DND-41 (cell line): ENCODE data around the gene PI4K2A.
A peak's percentile ranks its signal among the peaks of the same experiment; 100 is the strongest.

Source experiments
- ATAC-seq: fragments of 200-7000 bp; cut with Tn5 transposase; 3 replicates; pipeline ENCODE4 v1.9.1; 2021; ENCODE audit warnings: low read depth; ENCODE audit not compliant: insufficient read depth
- DNase-seq: peaks from one replicate; pipeline ENCODE4 v3.0.0-alpha.2; 2020
- H2AFZ ChIP-seq: 2 replicates; pipeline ENCODE4 v1.6.0; 2012; ENCODE audit warnings: low read depth, low read length
- H3K27ac ChIP-seq: 2 replicates; pipeline ENCODE4 v1.5.1; 2012; ENCODE audit warnings: low read length, inconsistent platforms
- H3K27me3 ChIP-seq: fragments of 200-600 bp; sonication (generic); 2 replicates; pipeline ENCODE4 v1.6.0; 2012; ENCODE audit warnings: low read length, mild to moderate bottlenecking, inconsistent platforms; ENCODE audit not compliant: insufficient read depth, poor library complexity
- H3K36me3 ChIP-seq: 2 replicates; pipeline ENCODE4 v1.5.1; 2012; ENCODE audit warnings: low read length, inconsistent platforms; ENCODE audit not compliant: insufficient read depth
- H3K4me1 ChIP-seq: 2 replicates; pipeline ENCODE4 v1.5.1; 2012; ENCODE audit warnings: mild to moderate bottlenecking, low read length; ENCODE audit not compliant: insufficient read depth
- H3K4me2 ChIP-seq: 2 replicates; pipeline ENCODE4 v1.6.0; 2012; ENCODE audit warnings: mild to moderate bottlenecking, moderate library complexity, low read length, inconsistent platforms; ENCODE audit not compliant: insufficient read depth
- H3K4me3 ChIP-seq, 2 experiments: fragments of 200-600 bp in 1 of 2; shearing (Covaris generic) in 1 of 2; 2 replicates each; pipeline ENCODE4 v1.5.1; 2012 to 2016; ENCODE audit warnings: inconsistent platforms in 2 of 2, low read length in 2 of 2, mild to moderate bottlenecking in 2 of 2, low read depth in 1 of 2, moderate library complexity in 1 of 2
- H3K79me2 ChIP-seq: 2 replicates; pipeline ENCODE4 v1.6.0; 2012; ENCODE audit warnings: low read length, inconsistent platforms; ENCODE audit not compliant: insufficient read depth
- H3K9ac ChIP-seq: 2 replicates; pipeline ENCODE4 v1.6.0; 2012; ENCODE audit warnings: low read depth, mild to moderate bottlenecking, inconsistent platforms, low read length, moderate library complexity
- H3K9me3 ChIP-seq: 2 replicates; pipeline ENCODE4 v1.5.1; 2012; ENCODE audit warnings: low read length, moderate library complexity, mild to moderate bottlenecking, inconsistent platforms; ENCODE audit not compliant: insufficient read depth, severe bottlenecking
- H4K20me1 ChIP-seq: 2 replicates; pipeline ENCODE4 v1.6.0; 2012; ENCODE audit warnings: low read length; ENCODE audit not compliant: insufficient read depth
- EZH2 ChIP-seq: IDR thresholded peaks from 3 replicates; pipeline ENCODE4 v1.6.1; 2012; ENCODE audit warnings: borderline replicate concordance, low read depth, mild to moderate bottlenecking, moderate library complexity, low read length, inconsistent platforms; ENCODE audit not compliant: severe bottlenecking
- TF ChIP-seq, protein P1 (sequence below): IDR thresholded peaks from 2 replicates; pipeline ENCODE4 v1.5.1; 2012; ENCODE audit warnings: borderline replicate concordance, low read length, moderate library complexity, mild to moderate bottlenecking; ENCODE audit not compliant: poor library complexity, severe bottlenecking; ENCODE audit errors: extremely low read depth

The PI4K2A gene

GRCh38 chr10:97656777-97657176 is 16.3 kb downstream of the PI4K2A start:
- H3K27ac ChIP-seq = no peak overlapping the region
- no peak for DNase-seq
- H3K36me3 ChIP-seq = peaks cover 76% of the 10 kb centered on the region
- peak; percentile 39; the same call in 1 of the 3 replicates for ATAC-seq
- H4K20me1 ChIP-seq = no peaks in the 10 kb centered on the region; the same call in 1 of the 2 replicates
- no peak overlapping the region for H3K4me2 ChIP-seq
- no peak overlapping the region for H3K9ac ChIP-seq
- H3K4me3 ChIP-seq = no peak overlapping the region
- H3K27me3 ChIP-seq = no peaks in the 10 kb centered on the region
- no peaks in the 10 kb centered on the region for H3K9me3 ChIP-seq
- no peaks in the 10 kb centered on the region for H3K4me1 ChIP-seq
- TF ChIP-seq, protein P1, sequence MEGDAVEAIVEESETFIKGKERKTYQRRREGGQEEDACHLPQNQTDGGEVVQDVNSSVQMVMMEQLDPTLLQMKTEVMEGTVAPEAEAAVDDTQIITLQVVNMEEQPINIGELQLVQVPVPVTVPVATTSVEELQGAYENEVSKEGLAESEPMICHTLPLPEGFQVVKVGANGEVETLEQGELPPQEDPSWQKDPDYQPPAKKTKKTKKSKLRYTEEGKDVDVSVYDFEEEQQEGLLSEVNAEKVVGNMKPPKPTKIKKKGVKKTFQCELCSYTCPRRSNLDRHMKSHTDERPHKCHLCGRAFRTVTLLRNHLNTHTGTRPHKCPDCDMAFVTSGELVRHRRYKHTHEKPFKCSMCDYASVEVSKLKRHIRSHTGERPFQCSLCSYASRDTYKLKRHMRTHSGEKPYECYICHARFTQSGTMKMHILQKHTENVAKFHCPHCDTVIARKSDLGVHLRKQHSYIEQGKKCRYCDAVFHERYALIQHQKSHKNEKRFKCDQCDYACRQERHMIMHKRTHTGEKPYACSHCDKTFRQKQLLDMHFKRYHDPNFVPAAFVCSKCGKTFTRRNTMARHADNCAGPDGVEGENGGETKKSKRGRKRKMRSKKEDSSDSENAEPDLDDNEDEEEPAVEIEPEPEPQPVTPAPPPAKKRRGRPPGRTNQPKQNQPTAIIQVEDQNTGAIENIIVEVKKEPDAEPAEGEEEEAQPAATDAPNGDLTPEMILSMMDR = no peak
- no peak for TF ChIP-seq EZH2
- H3K79me2 ChIP-seq = no peaks in the 10 kb centered on the region
- H2AFZ ChIP-seq = no peak overlapping the region

DNA sequence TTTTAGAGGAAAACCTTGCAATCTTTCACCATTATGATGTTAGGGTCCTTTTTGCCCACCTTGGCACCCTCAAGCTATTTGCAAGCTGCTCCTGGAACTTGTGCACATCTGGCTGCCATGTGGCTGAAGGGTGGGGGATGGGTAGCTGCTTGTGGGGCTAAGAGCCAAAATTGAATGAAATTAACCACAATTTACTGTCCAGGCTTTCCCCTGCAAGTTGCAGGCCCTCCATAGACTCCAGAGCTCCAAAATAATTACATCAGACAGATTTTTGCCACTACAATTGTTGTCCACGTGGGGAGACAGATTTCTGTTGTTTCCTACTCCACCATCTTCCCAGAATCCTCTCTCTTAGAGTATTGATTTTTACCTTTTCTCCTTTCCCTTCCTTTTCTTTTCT is 19.1 kb downstream of the PI4K2A start:
- H3K9me3 ChIP-seq = no peaks in the 10 kb centered on the region
- no peak for DNase-seq
- ATAC-seq = no peak
- no peaks in the 10 kb centered on the region for H3K79me2 ChIP-seq
- no peak overlapping the region for H3K4me3 ChIP-seq
- H4K20me1 ChIP-seq = no peaks in the 10 kb centered on the region; the same call in 1 of the 2 replicates
- H2AFZ ChIP-seq = no peak overlapping the region
- TF ChIP-seq EZH2 = no peak
- TF ChIP-seq, protein P1 = no peak
- no peak overlapping the region for H3K9ac ChIP-seq
- no peak overlapping the region for H3K27ac ChIP-seq
- H3K4me2 ChIP-seq = no peak overlapping the region
- H3K27me3 ChIP-seq = no peaks in the 10 kb centered on the region
- peaks cover 73% of the 10 kb centered on the region for H3K36me3 ChIP-seq
- no peaks in the 10 kb centered on the region for H3K4me1 ChIP-seq

DNA sequence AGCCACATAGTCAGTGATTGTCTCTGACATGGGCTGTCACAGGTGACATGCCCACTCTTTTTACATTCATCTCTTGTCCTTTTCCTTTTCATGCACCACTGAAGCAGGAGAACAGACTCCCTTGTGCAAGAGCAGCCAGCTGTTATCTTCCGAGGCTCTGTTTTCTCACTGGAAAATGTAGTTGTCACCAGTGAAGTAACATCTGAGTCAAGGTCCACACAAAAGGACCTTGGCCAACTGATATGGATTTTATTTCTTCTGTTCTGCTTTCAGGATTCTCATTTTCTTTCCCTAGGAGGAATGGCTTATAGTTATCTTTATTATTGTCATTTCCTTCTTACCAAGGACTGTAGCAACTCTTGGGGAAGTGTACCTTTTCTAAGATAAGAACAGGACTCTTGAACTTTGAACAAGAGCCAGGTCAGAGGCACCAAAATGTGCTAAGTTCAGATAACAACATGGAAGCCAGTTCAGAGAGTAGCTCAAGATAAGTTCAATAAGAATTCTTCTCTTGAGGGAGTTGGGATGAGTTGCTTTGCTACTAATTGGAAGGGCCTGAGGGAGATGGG is 23.9 kb downstream of the PI4K2A start:
- no peaks in the 10 kb centered on the region for H4K20me1 ChIP-seq
- ATAC-seq (no peak), DNase-seq (no peak)
- H2AFZ ChIP-seq = no peak overlapping the region
- no peak overlapping the region for H3K4me2 ChIP-seq
- H3K4me3 ChIP-seq = no peak overlapping the region
- no peak overlapping the region for H3K27ac ChIP-seq
- no peaks in the 10 kb centered on the region for H3K27me3 ChIP-seq
- no peaks in the 10 kb centered on the region for H3K9me3 ChIP-seq
- no peak for TF ChIP-seq EZH2
- TF ChIP-seq, protein P1 = no peak
- peaks cover 67% of the 10 kb centered on the region for H3K36me3 ChIP-seq
- H3K9ac ChIP-seq = no peak overlapping the region
- H3K4me1 ChIP-seq = no peaks in the 10 kb centered on the region
- no peaks in the 10 kb centered on the region for H3K79me2 ChIP-seq
